Measurements from ENCODE around the gene XIRP1.

GRCh38 chr3:39192490-39193092 lies at the start of gene XIRP1:
- TF ChIP-seq, protein P1, sequence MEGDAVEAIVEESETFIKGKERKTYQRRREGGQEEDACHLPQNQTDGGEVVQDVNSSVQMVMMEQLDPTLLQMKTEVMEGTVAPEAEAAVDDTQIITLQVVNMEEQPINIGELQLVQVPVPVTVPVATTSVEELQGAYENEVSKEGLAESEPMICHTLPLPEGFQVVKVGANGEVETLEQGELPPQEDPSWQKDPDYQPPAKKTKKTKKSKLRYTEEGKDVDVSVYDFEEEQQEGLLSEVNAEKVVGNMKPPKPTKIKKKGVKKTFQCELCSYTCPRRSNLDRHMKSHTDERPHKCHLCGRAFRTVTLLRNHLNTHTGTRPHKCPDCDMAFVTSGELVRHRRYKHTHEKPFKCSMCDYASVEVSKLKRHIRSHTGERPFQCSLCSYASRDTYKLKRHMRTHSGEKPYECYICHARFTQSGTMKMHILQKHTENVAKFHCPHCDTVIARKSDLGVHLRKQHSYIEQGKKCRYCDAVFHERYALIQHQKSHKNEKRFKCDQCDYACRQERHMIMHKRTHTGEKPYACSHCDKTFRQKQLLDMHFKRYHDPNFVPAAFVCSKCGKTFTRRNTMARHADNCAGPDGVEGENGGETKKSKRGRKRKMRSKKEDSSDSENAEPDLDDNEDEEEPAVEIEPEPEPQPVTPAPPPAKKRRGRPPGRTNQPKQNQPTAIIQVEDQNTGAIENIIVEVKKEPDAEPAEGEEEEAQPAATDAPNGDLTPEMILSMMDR (IDR thresholded peaks at IDR 0.05; ENCODE audit: low read depth, low read length, missing input control): no peak
- TF ChIP-seq HNF4G (IDR thresholded peaks at IDR 0.05) (no peak), TAF1 (conservative IDR thresholded peaks at IDR 0.05) (no peak), MAX (IDR thresholded peaks at IDR 0.05) (no peak), YY1 (IDR thresholded peaks at IDR 0.05) (no peak)
- TF ChIP-seq, protein P2, sequence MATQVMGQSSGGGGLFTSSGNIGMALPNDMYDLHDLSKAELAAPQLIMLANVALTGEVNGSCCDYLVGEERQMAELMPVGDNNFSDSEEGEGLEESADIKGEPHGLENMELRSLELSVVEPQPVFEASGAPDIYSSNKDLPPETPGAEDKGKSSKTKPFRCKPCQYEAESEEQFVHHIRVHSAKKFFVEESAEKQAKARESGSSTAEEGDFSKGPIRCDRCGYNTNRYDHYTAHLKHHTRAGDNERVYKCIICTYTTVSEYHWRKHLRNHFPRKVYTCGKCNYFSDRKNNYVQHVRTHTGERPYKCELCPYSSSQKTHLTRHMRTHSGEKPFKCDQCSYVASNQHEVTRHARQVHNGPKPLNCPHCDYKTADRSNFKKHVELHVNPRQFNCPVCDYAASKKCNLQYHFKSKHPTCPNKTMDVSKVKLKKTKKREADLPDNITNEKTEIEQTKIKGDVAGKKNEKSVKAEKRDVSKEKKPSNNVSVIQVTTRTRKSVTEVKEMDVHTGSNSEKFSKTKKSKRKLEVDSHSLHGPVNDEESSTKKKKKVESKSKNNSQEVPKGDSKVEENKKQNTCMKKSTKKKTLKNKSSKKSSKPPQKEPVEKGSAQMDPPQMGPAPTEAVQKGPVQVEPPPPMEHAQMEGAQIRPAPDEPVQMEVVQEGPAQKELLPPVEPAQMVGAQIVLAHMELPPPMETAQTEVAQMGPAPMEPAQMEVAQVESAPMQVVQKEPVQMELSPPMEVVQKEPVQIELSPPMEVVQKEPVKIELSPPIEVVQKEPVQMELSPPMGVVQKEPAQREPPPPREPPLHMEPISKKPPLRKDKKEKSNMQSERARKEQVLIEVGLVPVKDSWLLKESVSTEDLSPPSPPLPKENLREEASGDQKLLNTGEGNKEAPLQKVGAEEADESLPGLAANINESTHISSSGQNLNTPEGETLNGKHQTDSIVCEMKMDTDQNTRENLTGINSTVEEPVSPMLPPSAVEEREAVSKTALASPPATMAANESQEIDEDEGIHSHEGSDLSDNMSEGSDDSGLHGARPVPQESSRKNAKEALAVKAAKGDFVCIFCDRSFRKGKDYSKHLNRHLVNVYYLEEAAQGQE (IDR thresholded peaks at IDR 0.05): no peak
